CD4-positive, alpha-beta T cell (primary cell): ENCODE measurements around the gene MOB1A. TPM values are rescaled to one million over a fixed set of nuclear protein-coding genes. Genes with fewer than 3 reads are reported as not detected.

Experiments used
- ATAC-seq: fragments of 200-7000 bp; cut with Tn5 transposase; one replicate; pipeline ENCODE4 v1.10.0; 2022; ENCODE audit warnings: mild to moderate bottlenecking; ENCODE audit not compliant: poor library complexity
- CTCF ChIA-PET: fragments of 350-600 bp; sonication (Branson Sonifier 250); formaldehyde crosslinking; loops from one replicate; lab custom pipeline; 2021; ENCODE audit warnings: antibody characterized with exemption, inconsistent platforms; lab: Charles Lee
- POLR2A ChIA-PET: fragments of 350-600 bp; sonication (Branson Sonifier 250); formaldehyde crosslinking; loops from one replicate; lab custom pipeline; 2021; ENCODE audit warnings: antibody characterized with exemption, inconsistent platforms; lab: Charles Lee
- DNase-seq, 14 experiments: peaks; one replicate each; pipeline ENCODE4 v3.0.0-alpha.2; 2013 to 2020; ENCODE audit warnings: mixed read lengths in 2 of 14
- H3K27ac ChIP-seq, 2 donors: one replicate each; pipeline versions ENCODE4 v1.5.1 to v1.7.0; 2013; ENCODE audit warnings: low read length in 2 of 2, low read depth in 1 of 2, mild to moderate bottlenecking in 1 of 2
- H3K27me3 ChIP-seq, 2 experiments: 1 replicate in 1 of 2; 2 replicates in 1 of 2; pipeline versions ENCODE4 v1.6.1 to v1.7.0; 2013; ENCODE audit warnings: low read length in 2 of 2, control low read depth in 1 of 2, mild to moderate bottlenecking in 1 of 2, moderate library complexity in 1 of 2; ENCODE audit not compliant: insufficient read depth in 2 of 2, control insufficient read depth in 1 of 2
- H3K36me3 ChIP-seq: one replicate; pipeline ENCODE4 v1.6.1; 2013; ENCODE audit warnings: low read length, control low read depth; ENCODE audit not compliant: insufficient read depth
- H3K4me1 ChIP-seq: one replicate; pipeline ENCODE4 v1.6.1; 2013; ENCODE audit warnings: low read length, control low read depth; ENCODE audit not compliant: insufficient read depth
- H3K4me3 ChIP-seq: one replicate; pipeline ENCODE4 v1.5.1; 2013; ENCODE audit warnings: mild to moderate bottlenecking, low read length, moderate library complexity
- H3K9me3 ChIP-seq, 2 experiments: 1 replicate in 1 of 2; 2 replicates in 1 of 2; pipeline versions ENCODE4 v1.6.1 to v1.7.0; 2013; ENCODE audit warnings: low read length in 2 of 2, mild to moderate bottlenecking in 2 of 2, control low read depth in 1 of 2, moderate library complexity in 1 of 2; ENCODE audit not compliant: control insufficient read depth in 1 of 2, insufficient read depth in 1 of 2
- H3K27ac Mint-ChIP-seq: one replicate; pipeline ENCODE4 v1.8.0; 2020; ENCODE audit warnings: mixed read lengths
- H3K27me3 Mint-ChIP-seq: one replicate; pipeline ENCODE4 v1.8.0; 2021; ENCODE audit warnings: mixed read lengths
- H3K36me3 Mint-ChIP-seq: one replicate; pipeline ENCODE4 v1.8.0; 2021; ENCODE audit warnings: low read depth, mixed read lengths
- H3K4me1 Mint-ChIP-seq: one replicate; pipeline ENCODE4 v1.8.0; 2021; ENCODE audit warnings: low read depth, mixed read lengths
- H3K4me3 Mint-ChIP-seq: one replicate; pipeline ENCODE4 v1.8.0; 2020; ENCODE audit warnings: mild to moderate bottlenecking, mixed read lengths
- H3K9me3 Mint-ChIP-seq: one replicate; pipeline ENCODE4 v1.8.0; 2020; ENCODE audit warnings: mixed read lengths
- CTCF ChIP-seq: fragments of 200-600 bp; IDR thresholded peaks from one replicate; pipeline ENCODE4 v1.8.0; 2022; ENCODE audit warnings: antibody characterized with exemption, mild to moderate bottlenecking
- intact Hi-C, 2 experiments: fragments of 100-400 bp; cut with DNase I in 1 of 2; cut with micrococcal nuclease in 1 of 2; formaldehyde crosslinking; loops; one replicate each; pipeline versions ENCODE4 v1.15.1 to v1.9.0; 2023 to 2025; cut with DNase I, micrococcal nuclease
- total RNA-seq, 174 experiments: library from RNA in 2 of 174; stranded (reverse) in 2 of 174; gene quantifications; one replicate each; pipeline ENCODE4 v1.2.3 and lab custom pipeline; 2021 to 2026

The MOB1A gene
- total RNA-seq, 2 experiments from 2014 or later: 150 to 159 TPM

DNA sequence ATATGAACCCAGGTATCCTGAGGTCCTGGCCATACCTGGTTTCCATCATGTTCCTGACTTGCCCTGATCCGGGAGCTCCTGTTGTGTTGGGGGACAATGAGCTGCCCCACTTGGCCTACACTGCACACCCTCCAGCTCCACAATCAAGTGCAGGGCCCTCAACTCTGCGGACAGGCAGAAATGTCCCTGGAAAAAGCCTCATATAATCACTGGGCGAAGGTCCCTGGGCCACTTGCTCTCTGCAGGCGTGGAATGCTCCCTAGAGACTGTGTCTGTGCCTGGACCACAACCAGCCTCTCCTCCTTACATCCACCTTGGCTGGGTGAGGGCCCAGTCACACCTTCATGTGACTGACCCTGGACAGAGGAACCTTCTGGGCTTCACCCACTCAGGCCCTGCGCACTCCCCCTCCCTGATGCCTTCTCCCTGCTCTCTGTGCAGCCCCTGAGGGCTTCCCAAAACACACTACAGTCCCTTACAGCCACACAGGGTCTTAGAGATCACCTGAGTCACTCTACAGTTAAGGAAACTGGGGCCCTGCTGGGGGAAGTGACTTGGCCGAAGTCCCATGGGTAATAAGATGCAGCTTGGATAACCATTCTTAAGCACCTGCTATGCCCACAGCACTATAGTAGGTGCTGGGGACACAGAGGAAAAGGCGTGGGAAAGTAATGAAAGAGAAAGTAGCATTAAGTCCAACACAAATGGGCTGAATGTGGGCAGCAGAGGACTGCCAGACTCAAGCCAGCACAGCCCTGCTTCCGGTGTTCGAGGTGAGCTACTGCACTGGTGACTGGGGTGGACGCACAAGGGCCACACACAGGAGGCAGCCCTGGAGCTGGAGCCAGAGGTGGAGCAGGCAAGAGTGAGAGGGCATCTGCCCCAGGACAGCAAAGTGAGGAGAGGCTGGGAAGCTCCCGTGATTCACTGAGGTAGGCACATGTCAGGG is 40.8 kb downstream of the MOB1A start:
- no peak for DNase-seq

DNA sequence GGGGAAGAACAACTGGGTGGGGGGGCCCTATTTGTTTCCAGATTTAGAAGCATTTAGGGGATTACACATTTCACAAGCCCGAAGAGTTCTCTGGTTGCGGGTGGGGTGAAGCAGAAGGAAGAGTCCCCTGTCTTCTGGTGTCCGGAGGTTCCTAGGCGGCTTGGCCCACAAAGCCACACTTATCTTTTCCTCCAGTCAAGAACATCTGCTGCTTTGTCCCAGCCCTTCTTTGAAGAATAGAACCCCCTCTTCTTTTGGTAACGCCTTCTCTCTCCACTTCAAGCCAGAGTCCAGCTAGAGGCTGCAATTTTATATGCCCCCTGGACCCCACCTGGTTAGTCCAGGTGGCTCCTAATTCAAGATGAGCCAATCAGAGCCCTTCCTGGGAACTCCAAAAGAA is 46.8 kb downstream of the MOB1A start:
- DNase-seq (no peak), ATAC-seq (no peak)
- TF ChIP-seq CTCF: no peak
- H3K4me1 ChIP-seq: no peaks in the 10 kb centered on the region
- H3K9me3 ChIP-seq: peaks cover 0 to 6% of the 10 kb centered on the region in 2 experiments
- H3K9me3 Mint-ChIP-seq: no peaks in the 10 kb centered on the region
- H3K4me3 Mint-ChIP-seq: no peak overlapping the region
- H3K36me3 Mint-ChIP-seq: peaks cover 24% of the 10 kb centered on the region
- no peak overlapping the region for H3K27ac ChIP-seq
- no peaks in the 10 kb centered on the region for H3K27me3 Mint-ChIP-seq
- CTCF ChIA-PET: no interaction called here
- no peak overlapping the region for H3K4me3 ChIP-seq
- intact Hi-C loops: no loop called here
- H3K4me1 Mint-ChIP-seq: no peaks in the 10 kb centered on the region
- peaks cover 3% of the 10 kb centered on the region in 2 experiments for H3K27me3 ChIP-seq
- POLR2A ChIA-PET: no interaction called here
- no peak overlapping the region for H3K27ac Mint-ChIP-seq
- H3K36me3 ChIP-seq: peaks cover 8% of the 10 kb centered on the region

More for the DNA sequence above, 40.8 kb downstream of the MOB1A start:
- Mint-ChIP-seq H3K4me3 (no peak overlapping the region), H3K27me3 (no peaks in the 10 kb centered on the region), H3K9me3 (no peaks in the 10 kb centered on the region), H3K27ac (no peak overlapping the region), H3K36me3 (peaks cover 52% of the 10 kb centered on the region), H3K4me1 (peaks cover 5% of the 10 kb centered on the region)
- no peak overlapping the region for H3K27ac ChIP-seq
- no peak for TF ChIP-seq CTCF
- no peak for ATAC-seq
- peaks cover 0 to 5% of the 10 kb centered on the region in 2 experiments for H3K9me3 ChIP-seq
- H3K36me3 ChIP-seq: peaks cover 30% of the 10 kb centered on the region
- POLR2A ChIA-PET: no interaction called here
- intact Hi-C loops: no loop called here
- no peak overlapping the region for H3K4me3 ChIP-seq
- H3K4me1 ChIP-seq: no peaks in the 10 kb centered on the region
- CTCF ChIA-PET: no interaction called here
- H3K27me3 ChIP-seq: no peaks in the 10 kb centered on the region

DNA sequence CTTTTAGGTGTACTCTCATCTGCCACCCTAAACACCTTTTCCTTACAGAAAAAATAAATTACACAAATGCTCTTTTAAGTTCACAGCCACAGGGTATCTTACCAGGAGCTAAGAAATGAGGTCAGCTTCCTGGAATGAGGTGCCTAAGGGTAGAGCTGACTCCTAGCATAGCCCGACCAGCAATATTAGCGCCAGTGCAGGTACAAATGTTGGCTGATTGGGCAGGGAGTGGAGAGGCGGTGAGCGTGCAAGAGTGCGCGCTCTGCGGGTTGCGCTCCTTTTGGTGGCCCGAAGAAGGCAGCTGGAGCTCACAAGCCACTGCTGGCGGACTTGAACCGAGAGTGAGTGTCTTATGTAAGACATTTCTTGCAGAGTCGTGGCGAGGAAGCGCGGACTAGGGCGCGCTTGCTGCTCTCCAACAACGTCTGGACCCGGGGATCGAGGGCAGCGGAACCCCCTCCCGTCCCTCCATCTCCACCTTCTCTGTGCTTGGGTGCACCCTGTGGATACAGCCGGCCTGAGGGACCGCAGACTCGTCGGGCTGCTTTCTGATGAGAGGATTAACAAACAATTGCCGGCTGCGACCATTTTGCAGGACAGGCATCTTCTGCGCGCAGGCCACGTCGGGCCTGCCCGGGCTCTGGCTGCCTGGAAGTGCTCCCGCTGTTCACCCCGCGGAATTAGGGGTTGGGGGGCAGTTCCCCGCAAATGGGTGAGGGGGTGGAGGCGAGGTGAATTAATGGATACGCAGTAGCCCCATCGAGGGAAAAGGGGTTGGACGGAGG is 48.3 kb downstream of the MOB1A start:
- H3K4me3 Mint-ChIP-seq: no peak overlapping the region
- intact Hi-C loops: no loop called here
- CTCF ChIA-PET: no interaction called here
- H3K36me3 ChIP-seq: peaks cover 8% of the 10 kb centered on the region
- H3K36me3 Mint-ChIP-seq: peaks cover 14% of the 10 kb centered on the region
- no peaks in the 10 kb centered on the region for H3K27me3 Mint-ChIP-seq
- TF ChIP-seq CTCF: no peak
- H3K4me1 Mint-ChIP-seq: no peaks in the 10 kb centered on the region
- H3K9me3 Mint-ChIP-seq: no peaks in the 10 kb centered on the region
- POLR2A ChIA-PET: no interaction called here
- no peaks in the 10 kb centered on the region for H3K4me1 ChIP-seq
- DNase-seq: no peak
- H3K27ac ChIP-seq: no peak overlapping the region
- peaks cover 0 to 6% of the 10 kb centered on the region in 2 experiments for H3K9me3 ChIP-seq
- ATAC-seq: no peak
- H3K27me3 ChIP-seq: peaks cover 3% of the 10 kb centered on the region in 2 experiments
- H3K27ac Mint-ChIP-seq: no peak overlapping the region
- H3K4me3 ChIP-seq: no peak overlapping the region
